NCI-H1436 (cell line): ENCODE measurements around the gene GUCY2F.

Experiments used
- DNase-seq: peaks from one replicate; lab custom pipeline; 2025; lab: John Stamatoyannopoulos, UW

GUCY2F gene

DNA sequence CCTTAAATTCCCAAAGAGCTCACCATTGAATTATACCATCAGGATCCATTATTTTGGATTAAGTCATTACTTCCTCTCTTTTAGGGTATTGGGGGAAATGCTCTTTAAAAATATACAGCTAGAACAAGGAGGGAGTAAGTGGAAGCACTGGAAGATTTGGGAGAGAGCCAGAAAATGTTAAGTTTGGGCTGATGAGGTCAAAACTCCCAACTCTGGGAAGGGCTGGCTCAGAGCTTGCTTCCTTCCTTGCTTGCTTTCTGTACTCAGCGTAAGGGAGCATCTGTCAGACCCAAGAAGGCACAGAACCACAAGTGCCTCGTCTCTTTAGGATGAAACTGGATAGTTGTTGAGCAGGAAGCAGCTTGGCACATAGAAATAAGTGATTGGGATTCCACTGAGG, 138.2 kb downstream of the GUCY2F start:
- DNase-seq, result no peak

DNA sequence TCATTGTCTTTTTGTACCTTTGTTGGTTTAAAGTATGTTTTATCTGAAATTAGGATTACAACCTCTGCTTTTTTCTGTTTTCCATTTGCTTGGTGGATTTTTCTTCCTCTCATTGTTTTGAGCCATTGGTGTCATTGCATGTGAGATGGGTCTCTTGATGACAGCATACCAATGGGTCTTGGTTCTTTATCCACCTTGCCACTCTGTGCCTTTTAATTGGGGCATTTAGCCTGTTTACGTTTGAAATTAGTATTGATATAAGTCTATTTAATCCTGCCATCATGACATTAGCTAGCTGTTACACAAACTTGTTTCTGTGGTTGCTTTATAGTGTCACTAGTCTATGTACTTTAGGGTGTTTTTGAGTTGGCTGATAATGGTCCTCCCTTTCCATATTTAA, 145.7 kb downstream of the GUCY2F start:
- DNase-seq, result no peak

DNA sequence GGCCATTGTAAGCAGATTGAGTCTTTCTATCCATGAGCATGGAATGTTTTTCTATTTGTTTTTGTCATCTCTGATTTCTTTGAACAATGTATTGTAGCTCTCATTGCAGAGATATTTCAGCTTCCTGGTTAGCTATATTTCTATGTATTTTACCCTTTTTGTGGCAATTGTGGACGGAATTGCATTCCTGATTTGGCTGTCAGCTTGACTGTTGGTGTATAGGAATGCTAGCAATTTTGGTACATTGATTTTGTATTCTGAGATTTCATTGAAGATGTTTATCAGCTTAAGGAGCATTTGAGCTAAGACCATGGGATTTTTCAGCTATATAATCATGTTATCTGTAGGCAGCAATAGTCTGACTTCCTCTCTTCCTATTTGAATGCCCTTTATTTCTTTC, 154.6 kb downstream of the GUCY2F start:
- no peak for DNase-seq
